H1 (cell line): ENCODE data around the gene SLC30A3. TPM values are rescaled to one million over a fixed set of nuclear protein-coding genes. Genes with fewer than 3 reads are reported as not detected.

Experiments
- polyA plus RNA-seq, 7 experiments: library from polyadenylated mRNA; depleted of rRNA in 3 of 7; stranded (reverse) in 5 of 7; unstranded in 2 of 7; fragments of >200 nt in 5 of 7; fragments of 200-250 nt in 2 of 7; gene quantifications; 1 replicate in 5 of 7; 2 replicates in 1 of 7; 4 replicates in 1 of 7; pipeline versions ENCODE4 v1.2.1 to v1.2.3, GENCODE V29; 2011 to 2013; ENCODE audit warnings: missing spikeins in 2 of 7, mixed read lengths in 2 of 7
- total RNA-seq: library from RNA; stranded (reverse); fragmentation: NEBNext Ultra II Directional; extraction: Animal tissue kit (Norgen Biotek cat#: 25700); gene quantifications from 2 replicates; pipeline ENCODE4 v1.2.1, GENCODE V29; 2021
- TF ChIP-seq, protein P1 (sequence below): IDR thresholded peaks from 2 replicates; pipeline ENCODE4 v1.6.1; 2012; ENCODE audit warnings: low read length, inconsistent platforms

Gene SLC30A3
- total and polyA plus RNA-seq, 2 of the 8 experiments (the other 6 are each of a cell fraction or from before 2014, with no cell fraction given), result 15.2 to 30.7 TPM

DNA sequence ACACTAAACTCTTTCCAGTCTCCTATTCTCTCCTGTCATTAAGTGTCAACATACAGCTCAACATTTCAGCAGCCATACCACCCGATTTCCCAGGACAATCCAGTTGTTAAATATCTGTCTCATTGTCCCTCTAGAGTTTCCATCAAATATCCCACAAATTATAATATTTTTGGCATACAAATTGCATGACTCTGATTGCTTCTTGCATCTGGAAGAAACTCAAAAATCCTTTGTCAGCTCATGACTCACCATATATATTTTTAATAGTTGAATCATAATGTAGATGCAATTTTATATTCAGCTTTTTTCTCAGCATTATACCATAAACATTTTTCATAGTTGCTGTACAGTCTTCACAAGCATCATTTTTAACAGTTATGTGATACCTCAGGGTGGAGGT, 7.2 kb downstream of the SLC30A3 start (continued):
- TF ChIP-seq, protein P1, sequence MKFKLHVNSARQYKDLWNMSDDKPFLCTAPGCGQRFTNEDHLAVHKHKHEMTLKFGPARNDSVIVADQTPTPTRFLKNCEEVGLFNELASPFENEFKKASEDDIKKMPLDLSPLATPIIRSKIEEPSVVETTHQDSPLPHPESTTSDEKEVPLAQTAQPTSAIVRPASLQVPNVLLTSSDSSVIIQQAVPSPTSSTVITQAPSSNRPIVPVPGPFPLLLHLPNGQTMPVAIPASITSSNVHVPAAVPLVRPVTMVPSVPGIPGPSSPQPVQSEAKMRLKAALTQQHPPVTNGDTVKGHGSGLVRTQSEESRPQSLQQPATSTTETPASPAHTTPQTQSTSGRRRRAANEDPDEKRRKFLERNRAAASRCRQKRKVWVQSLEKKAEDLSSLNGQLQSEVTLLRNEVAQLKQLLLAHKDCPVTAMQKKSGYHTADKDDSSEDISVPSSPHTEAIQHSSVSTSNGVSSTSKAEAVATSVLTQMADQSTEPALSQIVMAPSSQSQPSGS, result no peak
- TF ChIP-seq, all 59 proteins: peak for 0
